GM12874 (cell line): ENCODE results near the gene GCN1.

ENCODE experiments used
- TF ChIP-seq, protein P1 (sequence below): IDR thresholded peaks from 2 replicates; pipeline ENCODE4 v1.5.1; 2011; ENCODE audit warnings: low read depth, mild to moderate bottlenecking, control low read depth, low read length, moderate library complexity; ENCODE audit not compliant: insufficient read depth

Gene GCN1

DNA sequence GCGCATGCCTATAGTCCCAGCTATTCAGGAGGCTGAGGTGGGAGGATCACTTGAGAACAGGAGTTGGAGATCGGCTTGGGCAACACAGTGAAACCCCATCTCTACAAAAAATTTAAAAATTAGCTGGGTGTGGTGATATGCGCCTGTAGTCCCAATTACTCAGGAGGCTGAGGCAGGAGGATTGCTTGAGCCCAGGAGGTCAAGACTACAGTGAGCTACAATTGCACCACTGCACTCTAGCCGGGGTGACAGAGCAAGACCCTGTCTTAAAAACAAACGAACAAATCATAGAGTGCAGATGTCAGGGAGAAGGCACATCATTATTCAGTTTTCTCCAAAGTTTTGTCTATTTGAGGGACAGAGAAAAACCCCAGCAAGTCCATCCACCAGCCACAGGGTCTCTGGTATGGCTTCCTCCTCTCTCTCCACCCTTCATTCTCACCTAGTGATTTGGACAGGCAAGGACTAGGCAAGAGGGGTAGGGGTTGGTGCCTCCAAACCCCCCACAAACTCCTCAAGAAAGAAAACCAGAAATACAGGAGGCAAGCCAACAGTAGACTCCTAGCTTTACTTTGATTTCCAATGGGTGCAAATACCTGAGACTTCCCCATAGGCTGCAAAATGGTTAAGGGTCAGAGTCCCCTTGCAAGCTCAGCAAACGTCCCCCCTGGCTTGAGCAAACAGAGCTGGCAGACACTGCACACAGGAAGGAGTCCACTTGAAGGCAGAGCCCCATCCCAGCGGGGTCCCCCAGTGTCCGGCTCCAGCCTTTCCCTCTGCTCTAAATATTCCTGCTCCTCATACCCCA, 32.9 kb upstream of the GCN1 start:
- TF ChIP-seq, protein P1, sequence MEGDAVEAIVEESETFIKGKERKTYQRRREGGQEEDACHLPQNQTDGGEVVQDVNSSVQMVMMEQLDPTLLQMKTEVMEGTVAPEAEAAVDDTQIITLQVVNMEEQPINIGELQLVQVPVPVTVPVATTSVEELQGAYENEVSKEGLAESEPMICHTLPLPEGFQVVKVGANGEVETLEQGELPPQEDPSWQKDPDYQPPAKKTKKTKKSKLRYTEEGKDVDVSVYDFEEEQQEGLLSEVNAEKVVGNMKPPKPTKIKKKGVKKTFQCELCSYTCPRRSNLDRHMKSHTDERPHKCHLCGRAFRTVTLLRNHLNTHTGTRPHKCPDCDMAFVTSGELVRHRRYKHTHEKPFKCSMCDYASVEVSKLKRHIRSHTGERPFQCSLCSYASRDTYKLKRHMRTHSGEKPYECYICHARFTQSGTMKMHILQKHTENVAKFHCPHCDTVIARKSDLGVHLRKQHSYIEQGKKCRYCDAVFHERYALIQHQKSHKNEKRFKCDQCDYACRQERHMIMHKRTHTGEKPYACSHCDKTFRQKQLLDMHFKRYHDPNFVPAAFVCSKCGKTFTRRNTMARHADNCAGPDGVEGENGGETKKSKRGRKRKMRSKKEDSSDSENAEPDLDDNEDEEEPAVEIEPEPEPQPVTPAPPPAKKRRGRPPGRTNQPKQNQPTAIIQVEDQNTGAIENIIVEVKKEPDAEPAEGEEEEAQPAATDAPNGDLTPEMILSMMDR: no peak

DNA sequence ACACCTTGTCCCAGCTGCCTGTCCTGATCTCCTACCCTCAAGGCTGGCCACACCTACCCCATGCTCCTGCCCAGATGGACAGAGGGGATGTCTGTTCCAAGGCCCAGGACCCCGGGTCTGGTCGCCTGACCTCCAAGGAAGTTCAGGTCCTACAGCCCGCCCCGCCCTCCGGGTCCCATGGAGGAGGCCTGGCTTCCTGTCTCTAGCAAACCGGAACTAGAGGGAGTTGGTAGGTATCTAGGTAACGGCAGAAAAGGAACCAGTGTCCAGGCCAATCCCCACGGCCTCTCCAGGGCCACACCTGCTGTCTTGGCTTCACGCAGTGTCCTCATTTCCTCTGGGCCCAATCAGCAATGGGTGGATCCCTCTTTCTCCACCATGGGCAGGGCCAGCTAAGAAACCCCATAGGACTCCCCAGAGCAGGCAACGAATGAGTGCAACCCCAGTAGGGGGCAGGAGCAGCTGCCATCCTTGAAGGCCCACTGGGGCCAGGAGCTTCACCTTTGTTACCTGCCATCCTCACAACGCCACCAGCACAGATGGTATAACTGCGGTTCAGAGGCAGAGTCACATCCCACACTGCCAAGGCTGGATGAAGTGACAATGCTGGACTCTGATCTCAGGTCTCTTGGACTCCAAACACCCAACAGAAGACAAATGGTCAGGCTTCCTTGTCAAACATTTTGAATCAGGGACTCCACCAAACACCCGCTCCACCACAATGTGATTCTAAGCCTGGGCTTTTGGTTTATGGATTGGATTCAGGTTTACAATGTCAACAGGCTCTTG, 31.5 kb upstream of the GCN1 start:
- TF ChIP-seq, protein P1: peak; percentile 34; the same call in 1 of the 2 replicates

DNA sequence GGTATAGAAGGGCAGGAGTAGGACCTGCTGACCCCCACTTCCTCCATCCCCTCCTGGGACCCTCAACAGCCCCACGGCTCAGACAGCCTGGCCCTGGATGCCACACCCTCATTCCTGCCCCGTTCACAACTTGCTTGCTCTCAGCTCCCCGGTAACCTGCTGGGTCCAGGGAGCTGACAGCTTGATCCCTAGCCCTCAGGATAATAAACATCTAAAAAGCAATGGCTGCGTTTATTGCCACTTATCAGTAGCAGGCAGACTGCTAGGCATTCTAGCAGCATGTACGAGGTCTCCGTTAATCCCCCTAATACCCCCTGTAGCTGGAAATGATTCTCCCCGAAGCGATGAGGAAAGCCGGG, 30.7 kb upstream of the GCN1 start:
- TF ChIP-seq, protein P1: no peak

DNA sequence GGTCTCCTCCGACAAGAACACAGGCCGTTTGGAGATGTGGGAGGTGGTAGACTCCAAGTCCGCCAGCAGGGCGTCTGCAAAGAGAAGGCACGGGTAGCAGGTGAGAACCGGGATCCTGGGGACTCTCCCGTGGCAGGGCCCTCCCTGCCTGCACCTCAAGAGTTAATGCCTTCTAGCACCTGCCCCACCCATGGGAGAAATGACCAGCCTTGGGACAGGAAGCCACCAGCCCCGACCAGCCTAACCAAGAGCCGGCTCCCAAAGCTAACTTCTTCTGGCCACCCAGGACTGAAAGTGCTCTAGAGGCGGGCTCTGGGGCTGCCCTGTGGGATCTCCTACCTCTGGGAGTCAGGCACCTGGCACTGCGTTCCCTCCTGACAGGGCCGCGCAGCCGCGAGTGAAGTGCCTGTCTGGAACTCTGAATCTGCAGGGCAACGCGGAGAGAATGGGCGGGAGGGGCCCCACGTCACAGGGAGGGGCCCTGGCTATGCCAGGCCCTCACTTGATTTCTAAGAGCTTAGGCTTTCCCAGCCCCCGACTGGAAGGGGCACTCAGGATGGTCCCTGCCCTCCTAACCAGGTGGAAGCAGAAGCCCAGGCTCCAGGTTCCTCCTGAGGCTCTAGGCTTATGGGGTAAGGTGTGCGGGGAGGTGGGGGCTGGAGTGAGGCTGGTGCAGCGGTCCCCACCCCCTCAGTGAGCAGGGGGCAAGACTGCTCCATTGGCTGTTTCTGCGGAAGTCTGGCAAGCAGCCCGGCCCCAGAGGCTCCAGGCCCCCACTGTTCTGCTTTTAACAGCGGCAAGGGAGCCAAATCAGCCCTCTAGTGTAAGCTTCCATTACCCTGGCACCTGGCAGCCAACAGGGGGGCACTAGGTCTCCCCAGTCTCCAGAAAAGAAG, 30.0 kb upstream of the GCN1 start:
- TF ChIP-seq, protein P1: no peak

DNA sequence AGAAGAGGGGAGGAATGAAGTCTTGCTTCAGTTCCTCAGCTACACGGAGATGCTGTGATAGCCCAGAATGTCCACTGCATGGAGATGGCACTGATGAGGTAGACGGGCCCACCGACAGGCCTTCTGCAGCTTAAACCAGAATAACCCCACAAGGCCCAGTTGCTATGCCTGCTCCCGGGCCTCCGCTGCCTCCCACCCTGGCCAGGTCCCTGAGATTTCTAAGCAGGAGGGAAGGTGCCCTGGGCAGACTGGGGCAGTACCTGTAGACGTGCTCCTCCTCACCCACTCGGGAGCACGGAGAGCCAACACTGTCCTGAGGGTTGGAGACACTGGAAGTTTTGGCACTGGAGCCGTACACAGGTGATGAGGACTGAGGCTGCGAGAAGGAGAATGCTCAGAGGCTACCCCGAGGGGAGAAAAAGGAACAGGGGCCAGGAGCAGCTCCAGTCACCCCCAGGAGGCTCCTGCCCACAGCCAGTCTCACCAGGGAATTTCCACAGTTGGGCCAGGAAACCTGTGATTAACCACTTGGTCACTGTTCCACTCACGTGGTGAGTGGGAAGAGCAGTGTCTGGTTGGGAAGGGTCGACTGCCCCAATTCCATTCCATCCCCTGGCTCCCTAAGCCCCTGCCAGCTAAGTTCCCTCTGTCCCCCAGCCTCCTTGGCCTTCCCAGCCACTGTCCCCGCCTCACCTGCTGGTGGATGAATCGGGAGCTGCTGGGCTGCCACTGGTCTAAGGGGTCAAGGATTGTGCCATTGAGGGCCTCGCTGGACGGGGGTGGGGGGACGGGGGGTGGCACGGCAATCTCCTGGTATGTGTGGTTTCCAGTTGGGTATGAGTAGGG, 29.2 kb upstream of the GCN1 start:
- TF ChIP-seq, protein P1: no peak

DNA sequence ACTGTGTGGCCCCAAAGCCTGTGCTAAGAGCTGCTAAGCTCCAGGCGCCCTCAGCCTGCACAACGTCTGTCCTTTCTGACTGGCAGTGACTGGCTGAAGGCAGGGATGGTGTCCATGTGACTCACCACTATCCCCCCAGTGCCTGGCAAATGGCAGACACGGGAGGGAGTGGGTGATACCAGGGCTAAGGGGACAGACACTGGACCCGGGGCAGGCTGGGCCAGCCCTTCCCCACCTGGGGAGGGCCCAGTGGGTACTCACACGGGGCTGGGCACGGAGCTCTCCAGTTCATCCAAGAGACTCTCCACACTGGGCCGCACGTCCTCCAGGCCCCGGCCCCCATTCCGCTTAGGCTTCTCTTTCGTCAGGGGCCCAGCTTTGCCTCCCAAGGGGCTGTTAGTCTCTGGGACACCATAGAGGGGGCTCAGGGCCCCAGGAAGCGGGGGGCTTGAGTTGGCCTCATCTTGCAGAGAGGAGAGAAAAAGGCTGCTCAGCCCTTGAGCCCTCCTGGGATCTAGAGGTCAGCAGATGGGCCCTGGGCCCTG, 27.8 kb upstream of the GCN1 start:
- TF ChIP-seq, protein P1: no peak
